Fibroblast of gingiva (primary cell): ENCODE results near the gene NRCAM.

Source experiments
- DNase-seq: peaks from one replicate; pipeline ENCODE4 v3.0.0-alpha.2; 2011; ENCODE audit warnings: low read depth

Gene NRCAM

DNA sequence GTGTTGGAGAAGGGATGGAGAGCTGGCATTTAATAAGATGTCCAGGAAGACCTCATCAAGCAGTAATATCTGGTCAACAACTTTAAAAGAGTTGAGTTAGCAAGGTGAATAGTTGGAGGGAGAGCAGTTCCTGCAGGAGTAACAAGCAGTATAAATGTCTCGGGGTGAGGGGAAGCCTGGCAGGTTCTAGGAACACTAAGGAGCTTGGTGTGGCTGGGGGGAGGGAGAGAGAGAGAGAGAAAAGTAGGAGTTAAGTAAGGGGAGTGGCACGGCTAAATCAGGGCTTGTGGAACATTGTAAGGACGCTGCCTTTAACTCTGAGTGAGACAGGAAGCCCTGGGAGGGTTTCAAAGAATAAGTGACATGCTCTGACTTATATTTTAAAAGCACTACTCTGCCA, 304.0 kb downstream of the NRCAM start:
- DNase-seq, result no peak

DNA sequence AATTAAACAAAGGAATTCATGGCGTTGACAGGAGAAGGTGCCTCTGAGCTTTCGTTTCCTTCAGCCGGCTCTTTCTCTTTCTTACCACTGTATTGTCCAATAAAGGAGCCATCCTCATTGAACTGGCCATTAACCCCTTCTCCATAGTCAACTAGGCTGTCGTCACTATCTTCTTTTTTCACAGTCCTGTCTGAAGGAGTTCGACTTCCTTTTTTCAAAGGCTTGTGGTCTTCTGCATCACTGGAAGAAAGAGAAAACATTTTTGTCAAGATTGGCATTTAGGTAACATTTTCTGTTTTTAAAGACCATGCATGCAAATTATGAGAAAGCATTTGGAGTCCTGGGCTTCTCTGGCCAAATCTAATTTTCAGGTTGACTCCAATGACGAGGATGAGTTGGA, 306.3 kb downstream of the NRCAM start:
- DNase-seq, result no peak

DNA sequence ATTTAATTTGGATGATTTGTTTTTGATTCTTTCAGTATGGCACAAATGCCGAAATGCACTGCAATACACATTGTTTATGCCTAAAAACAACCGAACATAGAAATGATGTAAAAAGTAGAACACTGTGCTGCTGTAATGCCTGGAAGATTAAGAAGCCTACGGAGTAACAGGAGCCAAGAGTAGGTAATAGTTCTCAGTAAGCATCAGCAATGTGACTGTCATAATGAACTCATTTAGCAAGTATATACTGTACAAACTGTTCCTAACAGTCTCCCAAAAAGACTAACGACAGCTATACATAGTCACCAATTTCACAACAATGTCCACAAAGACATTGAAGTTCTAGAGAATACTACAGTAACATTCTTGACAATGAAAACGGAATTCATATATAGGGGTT, 307.1 kb downstream of the NRCAM start:
- peak; percentile 9 for DNase-seq

DNA sequence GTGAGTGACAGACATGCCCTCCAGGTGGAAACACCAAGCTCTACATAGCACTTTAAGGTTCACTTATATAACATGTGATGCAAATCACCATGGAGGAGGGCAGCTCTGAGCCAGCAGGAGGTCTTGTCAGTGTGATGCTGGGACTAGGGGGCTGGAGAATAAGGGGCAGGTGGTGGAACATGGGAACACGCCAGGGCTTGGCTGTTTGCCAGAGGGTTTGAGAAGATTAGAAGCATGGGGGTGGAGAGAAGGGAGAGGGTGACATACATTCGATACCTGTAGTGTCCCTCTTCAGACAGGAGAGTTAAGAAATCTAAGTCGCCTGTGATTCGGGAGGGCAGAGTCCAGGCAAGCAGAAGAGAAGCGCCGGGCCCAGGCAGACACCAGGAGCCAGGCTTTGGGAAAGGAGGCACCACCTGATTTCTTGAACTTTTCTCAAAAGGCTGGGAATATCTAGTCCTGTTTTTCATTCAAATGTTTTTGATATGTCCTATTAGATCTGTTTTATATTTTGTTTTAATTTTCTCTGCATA, 309.1 kb downstream of the NRCAM start:
- no peak for DNase-seq

DNA sequence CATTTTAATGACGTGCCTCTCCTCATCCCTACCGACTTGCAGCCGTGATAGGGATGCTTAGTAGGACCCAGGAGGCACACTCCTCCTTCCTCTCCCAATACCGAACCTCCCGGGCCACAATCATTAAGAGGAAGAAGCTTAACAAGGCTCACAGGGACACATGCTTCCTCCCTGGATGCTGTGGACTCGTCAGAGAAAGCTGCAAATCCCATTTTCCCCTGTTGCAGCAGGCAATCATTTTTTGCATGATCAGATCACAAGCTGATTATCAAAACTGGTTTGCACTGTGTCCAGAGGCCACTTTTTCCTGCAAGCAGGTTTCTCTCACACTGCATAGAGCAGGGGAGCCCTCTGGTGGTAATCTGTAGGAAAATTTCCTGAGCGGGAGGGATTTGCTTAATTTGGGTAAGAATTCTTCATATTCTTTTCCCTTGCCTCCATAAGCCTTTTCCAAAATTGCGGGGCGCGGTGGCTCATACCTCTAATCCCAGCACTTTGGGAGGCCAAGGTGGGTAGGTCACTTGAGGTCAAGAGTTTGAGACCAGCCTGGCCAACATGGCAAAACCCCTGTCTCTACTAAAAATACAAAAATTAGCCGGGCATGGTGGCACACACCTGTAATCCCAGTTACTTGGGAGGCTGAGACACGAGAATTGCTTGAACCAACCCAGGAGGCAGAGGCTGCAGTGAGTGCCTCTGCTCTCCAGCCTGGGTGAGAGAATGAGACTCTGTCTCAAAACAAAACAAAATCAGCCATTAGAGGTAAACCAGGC, 310.0 kb downstream of the NRCAM start:
- DNase-seq, result peak; percentile 77

DNA sequence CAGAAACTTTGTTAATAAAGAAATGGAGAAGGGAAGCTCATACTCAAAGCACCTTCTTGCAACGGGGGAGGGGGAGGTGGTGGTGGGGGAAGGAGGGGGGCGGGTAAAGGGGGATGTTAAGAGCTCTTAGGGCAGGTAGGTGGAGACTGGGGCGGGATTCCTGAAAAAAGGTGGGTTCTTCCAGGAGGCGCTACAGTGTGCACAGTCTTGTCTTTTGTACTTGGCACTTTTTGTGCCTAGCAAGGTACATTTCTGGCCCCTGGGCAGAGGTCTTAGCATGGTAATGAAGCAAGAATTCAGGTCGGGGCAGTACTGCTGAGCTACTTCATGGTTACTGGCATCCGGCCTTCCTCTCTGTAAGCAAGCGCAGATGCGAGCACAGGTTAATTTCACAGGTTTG, 310.8 kb downstream of the NRCAM start:
- no peak for DNase-seq

DNA sequence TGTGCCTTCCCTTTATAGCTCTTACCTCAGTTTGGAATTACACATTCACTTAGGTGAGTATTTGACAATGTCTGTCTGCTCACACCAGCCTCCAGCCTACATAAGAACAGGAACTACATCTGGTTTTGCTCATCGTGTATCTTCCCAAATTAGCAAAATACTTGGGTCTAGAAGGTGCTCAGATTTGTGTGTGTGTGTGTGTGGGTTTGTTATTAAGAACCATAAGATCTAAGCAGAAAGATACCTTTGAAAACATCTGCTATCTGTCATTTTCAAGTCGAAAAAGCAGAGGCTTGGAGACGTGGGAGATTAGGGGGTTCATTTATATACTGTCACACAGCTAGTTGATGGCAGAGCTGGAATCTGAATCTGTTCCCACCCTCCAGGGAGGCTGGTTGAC, 311.3 kb downstream of the NRCAM start:
- no peak for DNase-seq

DNA sequence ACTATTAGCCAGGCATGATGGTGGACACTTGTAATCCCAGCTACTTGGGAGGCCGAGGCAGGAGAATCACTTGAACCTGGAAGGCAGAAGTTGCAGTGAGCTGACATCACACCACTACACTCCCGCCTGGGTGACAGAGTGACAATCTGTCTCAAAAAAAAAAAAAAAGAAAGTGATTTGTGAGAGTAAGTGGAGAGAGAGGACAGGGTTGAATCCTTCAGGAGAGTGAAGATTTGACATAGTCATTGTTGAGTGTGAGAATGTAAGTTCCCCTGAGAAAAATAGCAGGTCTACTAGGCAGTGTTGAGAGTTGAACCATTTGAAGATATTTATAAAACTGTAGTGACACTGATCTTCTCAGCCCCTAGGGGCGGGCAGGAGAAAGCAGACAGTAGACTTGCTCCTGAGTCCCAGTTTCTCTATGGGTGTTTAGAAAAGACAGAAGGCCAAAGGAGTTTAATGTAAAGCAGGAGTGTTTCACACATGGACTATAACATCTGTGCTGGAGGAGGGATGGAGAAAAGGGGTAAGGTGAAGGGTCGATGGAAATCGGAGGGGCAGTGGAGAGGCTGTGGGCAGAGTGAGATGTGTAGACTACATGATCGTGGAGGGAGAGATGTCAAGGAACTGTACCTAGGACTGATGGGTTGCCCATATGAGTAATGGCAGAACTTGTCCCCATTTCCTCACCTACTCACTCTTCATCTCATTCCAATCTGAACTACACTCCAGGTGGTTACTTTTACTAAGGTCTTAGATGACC, 312.4 kb downstream of the NRCAM start:
- no peak for DNase-seq

DNA sequence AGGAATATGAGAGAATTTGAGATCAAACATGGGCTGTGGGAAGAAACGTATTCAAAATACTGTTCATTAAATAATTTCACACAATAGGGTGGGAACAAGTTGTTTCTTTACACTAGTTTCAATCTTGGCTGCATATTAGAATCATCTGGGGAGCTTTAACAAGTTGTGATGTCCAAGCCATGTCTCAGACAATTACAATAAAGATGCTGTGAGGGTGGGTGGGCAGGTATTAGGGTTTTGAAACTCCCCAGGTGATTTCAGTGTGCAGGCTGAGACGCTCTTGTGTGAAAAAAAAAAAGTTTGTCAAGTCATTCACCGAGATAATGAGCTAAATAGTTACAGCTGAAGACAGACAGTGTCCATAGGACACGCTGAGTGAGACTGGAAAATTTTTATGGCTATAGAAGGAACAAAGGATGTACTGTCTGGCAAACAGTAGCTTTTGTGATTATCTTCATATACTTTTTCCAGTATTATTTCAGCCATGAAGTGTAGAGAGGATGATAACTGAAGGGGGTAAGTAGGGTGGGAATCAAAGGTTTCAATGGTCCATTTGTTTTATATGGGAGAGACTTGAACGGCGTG, 313.5 kb downstream of the NRCAM start:
- DNase-seq, result no peak

DNA sequence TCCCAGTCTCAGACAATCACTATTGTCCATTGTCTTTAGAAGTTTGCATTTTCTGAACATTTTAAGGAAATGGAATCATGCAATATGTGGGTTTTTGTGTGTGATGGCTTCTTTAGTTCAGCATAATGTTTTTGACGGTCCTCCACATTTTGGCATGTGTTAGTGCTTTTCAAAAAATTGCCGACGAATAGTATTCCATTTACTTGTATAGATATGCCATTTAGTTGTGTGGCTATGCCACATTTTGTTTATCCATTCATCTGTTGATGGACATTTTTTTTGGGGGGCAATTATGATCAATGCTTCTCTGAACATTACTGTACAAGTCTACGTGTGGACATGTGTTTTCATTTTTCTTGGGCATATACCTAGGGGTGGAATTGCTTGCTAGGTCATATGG, 314.1 kb downstream of the NRCAM start:
- DNase-seq, result no peak

DNA sequence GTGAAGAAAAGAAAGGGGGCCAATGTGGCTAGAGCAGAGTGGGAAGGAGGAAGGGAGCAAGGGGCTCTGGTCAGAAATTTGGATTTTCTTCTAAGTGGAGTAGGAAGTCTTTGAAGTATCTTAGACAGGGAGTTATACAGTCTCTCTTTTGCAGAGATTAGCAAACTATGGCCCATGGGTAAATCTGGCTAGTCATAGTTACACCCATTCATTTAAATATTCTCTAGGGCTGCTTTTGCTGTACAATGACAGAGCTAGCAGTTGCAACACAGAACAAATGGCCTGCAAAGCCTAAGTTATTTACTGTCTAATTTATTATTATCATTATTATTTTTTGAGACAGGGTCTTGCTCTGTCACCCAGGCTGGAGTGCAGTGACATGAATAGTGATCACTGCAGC, 315.6 kb downstream of the NRCAM start:
- no peak for DNase-seq

DNA sequence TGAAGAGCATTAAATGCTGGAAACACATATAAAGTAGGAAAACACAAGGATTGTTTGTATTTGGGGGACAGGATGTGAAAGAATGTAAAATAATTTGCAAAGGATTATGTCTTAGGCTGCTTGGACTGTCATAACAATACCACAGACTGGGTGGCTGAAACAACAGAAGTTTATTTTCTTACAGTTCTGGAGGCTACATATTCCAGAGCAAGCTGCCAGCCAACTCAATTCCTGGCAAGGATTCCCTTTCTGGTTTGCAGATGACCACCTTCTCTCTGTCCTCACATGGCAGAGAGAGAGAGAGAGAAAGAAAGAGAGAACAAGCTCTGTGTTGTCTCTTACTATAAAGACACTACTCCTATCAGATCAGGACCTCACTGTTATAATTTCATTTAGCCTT, 317.3 kb downstream of the NRCAM start:
- peak; percentile 41 for DNase-seq

DNA sequence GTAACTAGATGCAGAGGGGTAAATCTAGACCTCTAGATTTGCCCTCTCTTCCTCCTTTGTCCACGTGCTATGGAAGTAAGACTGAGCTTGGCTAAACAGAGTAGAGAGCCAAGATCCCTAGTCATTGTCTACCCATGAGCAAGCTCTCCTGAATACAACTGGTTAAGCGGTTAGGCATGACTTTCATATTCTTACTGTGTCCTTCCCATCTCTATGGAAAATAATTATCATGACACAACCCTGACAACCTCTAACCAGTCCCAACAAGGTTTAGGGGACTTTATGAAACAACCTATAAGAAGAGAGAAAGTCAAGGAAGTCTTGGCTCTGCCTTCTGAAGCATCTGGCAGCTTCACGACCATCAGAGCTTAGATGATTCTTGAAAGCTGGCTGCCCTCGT, 318.2 kb downstream of the NRCAM start:
- no peak for DNase-seq

DNA sequence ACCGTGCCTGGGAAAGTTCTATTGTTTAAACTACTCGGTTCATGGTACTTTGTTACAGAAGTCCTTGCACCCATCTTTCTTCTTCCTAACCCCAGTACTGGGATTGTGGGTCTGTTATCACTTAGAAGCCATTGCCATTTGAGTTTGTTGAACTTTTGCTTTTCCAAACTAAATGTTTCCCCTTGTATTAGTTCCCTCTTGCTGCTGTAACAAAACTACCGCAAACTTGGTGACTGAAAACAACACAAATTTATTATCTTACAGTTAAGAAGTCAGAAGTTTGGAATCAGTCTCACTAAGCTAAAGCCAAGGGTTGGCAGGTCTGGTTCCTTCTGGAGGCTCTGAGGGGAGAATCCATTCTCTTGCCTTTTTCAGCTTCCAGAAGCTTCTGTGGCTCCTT, 319.2 kb downstream of the NRCAM start:
- no peak for DNase-seq

DNA sequence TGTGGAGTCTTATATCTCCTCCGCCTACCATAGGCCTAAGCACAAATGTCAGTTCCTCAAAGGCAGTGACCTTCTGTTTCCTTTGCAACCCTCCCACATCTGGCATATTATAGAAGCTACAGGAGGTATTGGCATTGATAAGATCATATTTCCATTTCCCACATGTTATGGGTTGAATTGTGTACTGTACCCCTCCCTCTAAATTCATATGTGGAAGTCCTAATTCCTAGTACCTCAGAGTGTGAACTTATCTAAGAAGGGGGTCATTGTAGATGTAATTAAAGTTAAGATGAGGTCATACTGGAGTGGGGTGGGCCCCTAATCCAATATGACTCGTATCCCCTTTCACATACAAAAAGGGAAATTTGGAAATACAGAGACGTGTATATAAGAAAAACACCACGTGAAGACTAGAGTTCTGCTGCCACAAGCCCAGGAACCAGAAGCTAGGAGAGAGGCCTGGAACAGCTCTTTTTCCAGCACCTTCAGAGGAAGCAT, 320.0 kb downstream of the NRCAM start:
- no peak for DNase-seq

DNA sequence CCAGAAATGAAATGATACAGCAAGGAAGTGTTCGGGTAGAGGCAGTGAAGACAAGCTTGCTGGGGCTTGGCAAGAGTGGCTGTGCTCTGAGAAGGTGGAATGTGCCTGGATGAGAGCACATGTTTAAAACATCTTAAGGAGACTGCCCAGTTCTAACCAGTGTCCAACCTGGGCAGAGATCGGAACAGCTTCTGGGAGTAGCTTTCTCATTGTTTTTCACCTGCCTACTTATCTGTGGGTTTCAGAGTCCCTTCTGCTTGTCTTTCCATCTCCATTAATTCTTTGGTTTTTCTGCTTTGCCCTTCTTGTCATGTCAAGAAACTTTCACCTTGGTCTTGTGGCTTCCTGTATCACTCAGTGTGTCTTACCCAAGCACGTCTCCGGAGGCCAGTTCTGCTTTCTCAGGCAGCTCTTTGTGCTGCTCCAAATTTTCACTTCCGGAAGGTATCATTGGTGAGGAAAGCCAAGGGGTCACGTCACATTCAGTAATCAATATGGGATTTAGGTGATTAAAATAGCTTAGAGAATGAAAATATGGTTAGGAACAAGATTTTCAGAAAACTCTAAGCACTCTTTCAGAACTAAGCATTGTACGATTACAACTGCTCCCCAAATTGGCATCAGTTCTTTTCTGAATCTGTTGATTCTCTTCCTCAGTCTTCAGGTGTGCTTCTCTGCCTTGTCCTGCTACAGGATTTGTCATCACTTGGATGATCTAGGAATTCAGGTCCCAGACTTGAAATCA, 320.6 kb downstream of the NRCAM start:
- no peak for DNase-seq

DNA sequence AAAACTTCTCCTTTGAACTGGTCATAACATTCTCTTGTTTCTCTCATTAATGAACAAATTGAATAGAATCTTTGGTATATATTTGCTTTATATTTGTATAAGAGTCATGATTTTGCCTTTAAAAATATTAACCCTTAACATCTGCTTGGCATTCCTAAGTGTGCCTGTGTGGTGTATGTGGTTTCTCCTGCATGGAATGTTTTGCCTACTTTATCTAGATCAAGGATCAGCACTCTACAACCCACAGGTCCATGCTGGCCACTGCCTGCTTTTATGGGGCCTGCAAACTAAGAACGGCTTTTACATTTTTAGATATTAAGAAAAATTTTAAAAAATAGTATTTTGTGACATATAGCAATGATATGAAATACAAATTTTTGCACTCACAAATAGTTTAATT, 321.8 kb downstream of the NRCAM start:
- DNase-seq, result no peak

DNA sequence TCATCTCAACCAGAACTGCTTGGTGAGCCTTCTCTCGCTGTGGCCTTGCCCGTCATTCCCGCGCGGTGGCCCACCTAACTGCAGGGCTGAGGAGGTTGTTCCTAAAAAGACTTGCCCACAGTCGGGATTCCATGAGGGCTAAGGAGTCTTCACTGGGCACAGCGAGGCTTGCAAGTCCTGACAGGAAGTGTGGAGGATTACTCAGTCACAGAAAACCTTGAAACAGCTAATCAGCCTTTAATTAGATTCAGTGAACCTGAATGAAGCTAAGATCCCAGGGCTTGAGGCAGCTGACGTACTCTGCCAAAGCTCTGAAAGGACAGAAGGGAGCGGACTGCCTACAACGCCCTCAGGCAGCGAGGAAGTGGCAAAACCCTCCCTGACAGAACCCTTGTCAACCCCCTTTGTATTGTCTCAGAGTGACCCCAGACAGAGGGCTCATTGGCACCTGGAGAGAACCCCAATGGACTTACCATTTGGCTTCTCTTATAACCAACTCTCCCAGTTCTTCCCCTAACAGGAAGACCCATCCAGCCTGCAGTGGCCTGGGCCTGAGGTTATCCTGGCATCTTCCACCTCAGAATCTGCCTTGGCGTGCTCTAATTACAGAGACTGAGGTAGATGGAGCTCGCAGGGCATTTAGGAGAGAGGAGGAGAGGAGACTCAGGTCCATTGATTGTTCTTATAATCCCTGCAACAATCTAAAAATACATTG, 323.5 kb downstream of the NRCAM start:
- DNase-seq, result no peak

DNA sequence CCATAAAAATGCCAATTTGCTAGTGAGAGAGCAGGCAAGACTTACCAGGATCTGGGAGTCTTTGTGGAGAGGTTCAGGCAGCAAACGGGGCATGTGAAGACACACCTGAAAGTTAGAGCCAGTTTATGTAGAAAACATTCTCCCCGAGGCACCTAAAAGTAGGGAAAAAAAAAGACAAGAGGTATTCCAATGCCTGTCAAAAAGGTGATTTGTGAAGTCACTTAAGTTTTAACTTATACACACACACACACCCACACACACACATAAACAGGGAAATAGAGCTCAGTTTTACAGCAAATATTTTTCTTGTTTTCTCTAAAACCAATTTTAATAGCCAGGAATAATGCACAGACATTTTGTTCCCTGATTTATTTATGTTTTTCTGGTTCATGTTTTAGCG, 326.0 kb downstream of the NRCAM start, which contains the start of gene LAMB4:
TSS of gene LAMB4 (minus strand) at position 101 of the 400 bp plus-strand sequence. CDS start 7,197 bp downstream, outside the sequence.
- DNase-seq, result no peak

DNA sequence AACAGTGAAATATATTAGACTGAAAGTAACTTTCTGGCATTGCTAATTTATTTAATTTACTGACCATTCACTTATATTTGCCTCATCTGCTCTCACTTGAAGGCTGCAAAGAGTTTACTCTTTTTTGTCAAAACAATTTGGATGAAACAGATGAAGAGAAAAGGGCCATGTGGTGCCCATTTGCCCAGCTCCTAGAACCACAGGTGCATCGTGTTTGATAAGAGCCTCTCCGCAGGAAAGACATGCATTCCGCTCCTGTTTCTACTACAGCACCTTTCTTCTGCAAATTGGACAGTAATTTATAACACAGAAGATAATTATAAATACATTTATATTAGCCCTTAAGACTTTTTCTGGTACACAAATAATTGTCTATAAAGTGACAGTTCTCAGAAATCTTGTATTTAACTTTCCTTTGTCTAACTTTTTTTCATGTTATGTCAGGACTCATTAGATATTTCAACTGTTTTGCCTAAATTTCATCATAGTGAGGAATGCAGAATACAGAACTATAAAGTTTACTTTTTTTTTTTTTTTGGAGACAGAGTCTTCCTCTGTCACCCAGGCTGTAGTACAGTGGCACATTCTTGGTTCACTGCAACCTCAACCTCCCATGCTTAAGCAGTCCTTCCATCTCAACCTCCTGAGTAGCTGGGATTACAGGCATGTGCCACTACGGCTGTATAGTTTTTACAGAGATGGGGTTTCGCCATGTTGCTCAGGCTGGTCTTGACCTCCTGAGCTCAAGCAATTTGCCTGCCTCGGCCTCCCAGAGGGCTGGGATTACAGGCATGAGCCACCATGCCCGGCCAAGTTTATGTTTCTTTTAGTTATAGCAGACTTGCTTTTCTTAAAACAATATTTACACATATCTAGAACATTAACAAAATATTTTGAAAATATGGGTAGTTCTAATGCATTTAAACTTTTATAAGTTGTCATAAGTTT, 326.9 kb downstream of the NRCAM start:
- peak; percentile 70 for DNase-seq
